ENCODE data around the gene RNF223. TPM values are rescaled to one million over a fixed set of nuclear protein-coding genes. Genes with fewer than 3 reads are reported as not detected.

RNF223 gene
- total RNA-seq, 1 experiment from 2014 or later, result not detected

DNA sequence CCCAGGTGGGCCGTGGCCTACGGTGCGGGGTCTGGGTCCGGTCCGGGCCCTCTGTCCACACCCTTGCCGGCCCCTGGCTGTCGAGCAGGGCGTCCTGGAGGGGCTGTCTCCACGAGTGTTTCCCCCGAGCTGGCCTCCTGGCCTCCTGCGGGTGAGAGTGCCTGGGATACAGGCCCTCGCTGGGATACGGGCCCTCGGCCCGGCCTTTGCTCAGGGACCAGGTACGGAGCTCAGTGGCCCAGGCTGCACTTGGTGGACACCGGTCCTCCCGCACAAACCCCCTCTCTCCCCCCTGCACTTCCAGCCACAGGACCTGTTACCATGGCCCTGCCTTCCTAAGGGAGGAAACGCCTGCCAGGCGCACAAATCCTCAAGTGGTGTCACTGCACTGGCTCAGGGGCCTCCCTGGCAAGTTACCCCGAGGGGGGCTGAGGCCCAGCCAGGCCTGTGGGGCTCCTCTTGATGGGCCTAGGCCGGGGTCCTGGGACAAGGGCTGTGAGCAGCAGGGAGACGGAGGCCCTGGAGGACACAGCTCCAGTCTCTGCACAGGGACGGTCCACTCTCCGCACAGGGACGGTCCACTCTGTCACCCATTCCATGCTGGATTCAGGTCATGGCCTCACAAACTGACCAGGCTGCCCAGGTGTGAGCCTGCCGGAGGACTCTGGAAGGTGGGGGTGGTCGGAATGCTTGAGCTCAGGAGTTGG is 18.2 kb upstream of the RNF223 start:
- H2BK5ac ChIP-seq (ENCODE audit: insufficient read length, low read length), result no peak overlapping the region
- Mint-ChIP-seq H3K36me3 (ENCODE audit: insufficient read depth in 1 of 3, low read depth in 3 of 3) (peaks cover 0 to 17% (median 0%) of the 10 kb centered on the region in 3 experiments; a peak in 3 of 7 replicates), H3K27me3 (ENCODE audit: low read depth) (peaks cover 9% of the 10 kb centered on the region), H3K4me3 (no peak overlapping the region), H3K4me1 (no peaks in the 10 kb centered on the region), H3K9me3 (peaks cover 6 to 20% of the 10 kb centered on the region in 2 experiments; a peak in 3 of 5 replicates), H3K27ac (no peak overlapping the region)
- TF ChIP-seq, protein P1, sequence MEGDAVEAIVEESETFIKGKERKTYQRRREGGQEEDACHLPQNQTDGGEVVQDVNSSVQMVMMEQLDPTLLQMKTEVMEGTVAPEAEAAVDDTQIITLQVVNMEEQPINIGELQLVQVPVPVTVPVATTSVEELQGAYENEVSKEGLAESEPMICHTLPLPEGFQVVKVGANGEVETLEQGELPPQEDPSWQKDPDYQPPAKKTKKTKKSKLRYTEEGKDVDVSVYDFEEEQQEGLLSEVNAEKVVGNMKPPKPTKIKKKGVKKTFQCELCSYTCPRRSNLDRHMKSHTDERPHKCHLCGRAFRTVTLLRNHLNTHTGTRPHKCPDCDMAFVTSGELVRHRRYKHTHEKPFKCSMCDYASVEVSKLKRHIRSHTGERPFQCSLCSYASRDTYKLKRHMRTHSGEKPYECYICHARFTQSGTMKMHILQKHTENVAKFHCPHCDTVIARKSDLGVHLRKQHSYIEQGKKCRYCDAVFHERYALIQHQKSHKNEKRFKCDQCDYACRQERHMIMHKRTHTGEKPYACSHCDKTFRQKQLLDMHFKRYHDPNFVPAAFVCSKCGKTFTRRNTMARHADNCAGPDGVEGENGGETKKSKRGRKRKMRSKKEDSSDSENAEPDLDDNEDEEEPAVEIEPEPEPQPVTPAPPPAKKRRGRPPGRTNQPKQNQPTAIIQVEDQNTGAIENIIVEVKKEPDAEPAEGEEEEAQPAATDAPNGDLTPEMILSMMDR (conservative IDR thresholded peaks at IDR 0.05), result no peak
- no peaks in the 10 kb centered on the region for H3K23me2 ChIP-seq (ENCODE audit: insufficient read length, low read depth, low read length, poor library complexity, severe bottlenecking)
- H2BK15ac ChIP-seq (ENCODE audit: low read depth, low read length), result no peak overlapping the region
- H3K79me1 ChIP-seq (ENCODE audit: insufficient read depth, low read depth, low read length, poor library complexity, severe bottlenecking), result no peaks in the 10 kb centered on the region
- no peaks in the 10 kb centered on the region for H3K4me1 ChIP-seq (ENCODE audit: insufficient read depth, low read length)
- no peak overlapping the region for H2AK5ac ChIP-seq (ENCODE audit: insufficient read length, low read length)
- H4K91ac ChIP-seq (ENCODE audit: insufficient read length, low read depth, low read length), result no peak overlapping the region
- no peak overlapping the region for H2BK120ac ChIP-seq (ENCODE audit: low read depth, low read length, poor library complexity, severe bottlenecking)
- no peaks in the 10 kb centered on the region for H3K9me3 ChIP-seq (ENCODE audit: control insufficient read depth, low read depth, low read length)
- H3T11ph ChIP-seq (ENCODE audit: low read length), result no peak overlapping the region
- H4K8ac ChIP-seq (replicated peaks; ENCODE audit: insufficient read length, low read depth, low read length), result no peak overlapping the region
- no peak overlapping the region for H3K4me2 ChIP-seq (ENCODE audit: insufficient read depth, insufficient read length, low read length)
- DNase-seq, result peak; percentile 26
- no peaks in the 10 kb centered on the region for H3K27me3 ChIP-seq (ENCODE audit: insufficient read depth, low read length)
- H3K56ac ChIP-seq (ENCODE audit: insufficient read length, low read depth, low read length), result no peak overlapping the region
- no peak overlapping the region for H3K23ac ChIP-seq (ENCODE audit: insufficient read length, low read depth, low read length)
- no peak overlapping the region for H2BK12ac ChIP-seq (ENCODE audit: insufficient read length, low read depth, low read length)
- no peak overlapping the region for H4K5ac ChIP-seq (ENCODE audit: insufficient read length, low read depth, low read length)
- no peak overlapping the region for H2BK20ac ChIP-seq (ENCODE audit: low read depth, low read length, poor library complexity, severe bottlenecking)
- H4K20me1 ChIP-seq (ENCODE audit: control insufficient read depth, insufficient read depth, insufficient read length), result no peaks in the 10 kb centered on the region
- no peaks in the 10 kb centered on the region for H3K79me2 ChIP-seq (ENCODE audit: insufficient read depth, low read length)
- H2AFZ ChIP-seq (ENCODE audit: low read length), result no peak overlapping the region
- WGBS (ENCODE audit: extremely low coverage, insufficient read length, low lambda C conversion rate), result no CpG with 5 or more reads among the region's 28 CpGs
- H3K4ac ChIP-seq (ENCODE audit: low read depth, low read length), result no peak overlapping the region
- H3K9ac ChIP-seq (ENCODE audit: extremely low read depth, insufficient read length, low read length), result no peak overlapping the region
- no peak overlapping the region for H3K14ac ChIP-seq (ENCODE audit: insufficient read depth, low read length)
- H3K18ac ChIP-seq (ENCODE audit: insufficient read length, low read depth, low read length), result no peak overlapping the region
- no peak overlapping the region for H3K27ac ChIP-seq (ENCODE audit: insufficient read length, low read depth, low read length)
